ENCODE data around the gene STOX2. TPM values are rescaled to one million over a fixed set of nuclear protein-coding genes. Genes with fewer than 3 reads are reported as not detected.

STOX2 gene
- total RNA-seq, 2 donors from 2014 or later = 18.5 to 25.8 TPM

DNA sequence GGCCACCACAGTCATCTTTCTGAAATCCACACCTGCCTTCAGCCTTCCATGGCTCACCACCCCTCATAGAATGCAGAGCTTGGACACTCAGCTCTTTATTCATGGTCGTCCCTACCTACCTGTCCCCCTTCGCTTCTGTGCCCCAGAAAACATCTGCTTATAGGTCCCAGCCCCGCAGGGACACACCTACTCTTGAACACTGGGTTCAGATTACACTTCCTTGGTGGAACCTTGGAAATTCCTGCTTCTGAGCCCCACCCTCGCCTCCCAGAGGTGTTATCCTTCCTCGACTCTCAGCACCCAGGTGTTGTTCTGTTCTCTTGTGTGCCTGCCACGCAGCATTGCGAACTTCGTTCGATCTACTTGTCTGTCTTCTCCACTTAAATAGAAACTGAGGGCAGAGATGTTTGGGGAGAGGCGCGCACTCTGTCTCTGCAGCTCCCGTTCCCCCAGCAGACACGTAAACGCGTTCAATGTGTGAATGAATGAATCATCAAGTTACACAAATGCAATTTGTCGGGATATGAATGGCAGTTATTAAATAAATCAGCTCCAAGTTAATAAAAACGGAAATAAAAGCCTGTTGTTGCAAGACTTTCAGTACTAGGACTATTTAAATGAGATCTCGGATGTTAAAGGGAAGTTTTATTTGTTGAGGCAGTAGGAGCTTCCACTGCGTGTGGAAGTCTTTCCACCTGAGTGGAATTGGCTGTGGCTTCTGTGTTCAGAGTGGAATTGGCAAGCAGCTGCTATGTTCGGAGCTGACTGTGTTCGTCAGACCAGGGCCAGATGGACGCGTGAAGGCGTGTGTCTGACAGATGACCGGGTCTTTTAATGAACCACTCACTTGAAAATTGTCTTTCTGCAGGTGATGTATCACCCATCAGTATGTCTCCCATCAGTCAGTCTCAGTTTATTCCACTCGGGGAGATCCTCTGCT is 95.6 kb downstream of the STOX2 start:
- TF ChIP-seq, protein P1, sequence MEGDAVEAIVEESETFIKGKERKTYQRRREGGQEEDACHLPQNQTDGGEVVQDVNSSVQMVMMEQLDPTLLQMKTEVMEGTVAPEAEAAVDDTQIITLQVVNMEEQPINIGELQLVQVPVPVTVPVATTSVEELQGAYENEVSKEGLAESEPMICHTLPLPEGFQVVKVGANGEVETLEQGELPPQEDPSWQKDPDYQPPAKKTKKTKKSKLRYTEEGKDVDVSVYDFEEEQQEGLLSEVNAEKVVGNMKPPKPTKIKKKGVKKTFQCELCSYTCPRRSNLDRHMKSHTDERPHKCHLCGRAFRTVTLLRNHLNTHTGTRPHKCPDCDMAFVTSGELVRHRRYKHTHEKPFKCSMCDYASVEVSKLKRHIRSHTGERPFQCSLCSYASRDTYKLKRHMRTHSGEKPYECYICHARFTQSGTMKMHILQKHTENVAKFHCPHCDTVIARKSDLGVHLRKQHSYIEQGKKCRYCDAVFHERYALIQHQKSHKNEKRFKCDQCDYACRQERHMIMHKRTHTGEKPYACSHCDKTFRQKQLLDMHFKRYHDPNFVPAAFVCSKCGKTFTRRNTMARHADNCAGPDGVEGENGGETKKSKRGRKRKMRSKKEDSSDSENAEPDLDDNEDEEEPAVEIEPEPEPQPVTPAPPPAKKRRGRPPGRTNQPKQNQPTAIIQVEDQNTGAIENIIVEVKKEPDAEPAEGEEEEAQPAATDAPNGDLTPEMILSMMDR (IDR thresholded peaks at IDR 0.05) = no peak
- H3K9me3 ChIP-seq = no peaks in the 10 kb centered on the region
- no peaks in the 10 kb centered on the region for H3K27me3 ChIP-seq

DNA sequence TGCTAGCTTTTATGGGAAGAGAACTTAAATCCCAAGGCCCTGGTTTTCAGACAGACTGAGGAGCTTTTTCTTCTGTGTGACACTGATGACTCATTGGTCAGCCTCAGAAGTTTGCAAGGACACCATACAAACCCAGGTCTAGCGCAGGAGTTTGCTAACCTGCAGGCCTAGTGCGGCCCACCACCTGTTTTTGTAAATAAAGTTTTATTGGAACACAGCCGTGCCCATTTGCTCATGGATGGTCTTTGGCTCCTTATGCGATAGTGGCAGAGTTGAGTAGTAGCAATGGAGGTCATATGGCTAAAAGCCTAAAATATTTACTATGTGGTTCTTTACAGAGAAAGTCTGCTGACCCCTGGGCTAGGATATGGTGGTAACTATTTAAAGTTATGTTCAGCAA is 98.3 kb downstream of the STOX2 start:
- Histone ChIP-seq H3K9me3 (no peaks in the 10 kb centered on the region), H3K36me3 (no peaks in the 10 kb centered on the region), H3K27ac (no peak overlapping the region), H3K27me3 (no peaks in the 10 kb centered on the region), H3K4me1 (no peaks in the 10 kb centered on the region), H3K4me3 (no peak overlapping the region)
- no peak for DNase-seq (ENCODE audit: low spot score)
- TF ChIP-seq, protein P1 (IDR thresholded peaks at IDR 0.05) = no peak

More for the DNA sequence above, 95.6 kb downstream of the STOX2 start:
- Histone ChIP-seq H3K4me1 (peaks cover 0 to 14% of the 10 kb centered on the region in 2 donors), H3K27ac (no peak overlapping the region), H3K4me3 (no peak overlapping the region), H3K36me3 (no peaks in the 10 kb centered on the region)
- no peak for DNase-seq (ENCODE audit: low spot score)

DNA sequence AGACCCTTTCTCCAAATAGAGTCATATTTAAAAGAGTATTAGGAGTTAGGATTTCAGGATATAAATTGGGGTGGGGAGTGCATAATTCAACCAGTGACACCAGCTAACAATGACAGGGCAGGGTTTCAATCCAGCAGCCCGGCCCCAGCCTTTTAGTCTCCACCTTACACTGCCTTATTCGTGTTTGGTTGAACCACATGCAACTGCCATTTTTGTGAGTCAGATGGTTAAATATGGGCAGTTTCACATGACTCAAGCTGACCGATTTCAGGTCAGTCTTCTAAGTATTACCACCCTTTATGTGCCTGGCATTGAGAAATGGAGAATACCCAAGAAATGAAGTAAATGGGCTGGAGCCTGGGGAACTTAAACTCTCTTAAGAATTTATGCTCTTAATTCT is 102.8 kb downstream of the STOX2 start:
- H3K4me3 ChIP-seq = no peak overlapping the region
- no peak for DNase-seq (ENCODE audit: low spot score)
- no peaks in the 10 kb centered on the region for H3K9me3 ChIP-seq
- H3K36me3 ChIP-seq = peaks cover 22% of the 10 kb centered on the region
- no peak overlapping the region for H3K27ac ChIP-seq
- no peaks in the 10 kb centered on the region for H3K27me3 ChIP-seq
- peaks cover 0 to 11% of the 10 kb centered on the region in 2 donors for H3K4me1 ChIP-seq
- TF ChIP-seq, protein P1 (IDR thresholded peaks at IDR 0.05) = no peak

DNA sequence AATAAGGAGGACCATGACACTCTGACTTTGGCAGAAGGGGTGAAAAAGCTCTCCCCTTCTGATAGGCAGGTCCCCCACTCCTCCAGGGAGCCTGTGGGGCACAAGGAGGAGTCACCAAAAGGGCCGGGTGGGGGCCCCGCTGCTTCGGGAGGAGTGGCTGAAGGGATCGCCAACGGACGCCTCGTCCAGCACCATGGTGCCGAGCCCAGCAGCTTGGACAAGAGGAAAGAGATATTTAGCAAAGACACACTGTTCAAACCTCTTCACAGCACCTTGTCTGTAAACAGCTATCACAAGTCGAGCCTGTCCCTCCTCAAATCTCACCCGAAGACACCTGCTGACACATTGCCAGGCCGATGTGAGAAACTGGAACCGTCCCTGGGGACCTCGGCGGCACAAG is 105.6 kb downstream of the STOX2 start:
- Histone ChIP-seq H3K27ac (no peak overlapping the region), H3K4me3 (no peak overlapping the region), H3K27me3 (no peaks in the 10 kb centered on the region), H3K4me1 (peaks cover 0 to 20% of the 10 kb centered on the region in 2 donors), H3K9me3 (no peaks in the 10 kb centered on the region), H3K36me3 (peaks cover 22% of the 10 kb centered on the region)
- TF ChIP-seq, protein P1 (IDR thresholded peaks at IDR 0.05) = no peak
- DNase-seq (ENCODE audit: low spot score) = no peak

DNA sequence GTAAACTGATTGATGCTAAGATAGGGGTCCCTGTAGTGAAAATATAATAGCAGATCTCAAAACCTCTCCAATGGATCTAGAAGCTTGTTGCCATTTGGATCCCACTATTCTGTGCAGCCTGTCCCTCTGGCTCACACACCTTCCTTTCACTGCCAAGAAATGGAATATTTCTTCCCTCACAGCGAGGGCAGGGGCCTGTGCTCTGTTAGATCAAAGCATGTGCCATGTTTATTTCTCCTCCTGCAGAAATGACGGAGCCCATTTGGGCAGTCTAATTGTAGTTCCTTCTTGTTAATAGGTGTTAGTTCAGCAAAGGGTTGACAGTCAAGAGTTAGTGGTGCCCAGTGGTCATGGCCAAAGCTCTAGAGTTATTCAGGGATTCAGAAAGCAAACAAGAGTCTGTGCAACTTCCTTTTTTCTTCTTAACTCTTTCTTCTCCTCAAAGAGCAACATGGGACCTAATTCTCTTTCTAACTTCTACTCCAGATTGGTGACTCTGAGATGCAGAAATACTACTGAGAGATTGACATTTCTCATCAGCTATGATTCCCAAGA is 106.8 kb downstream of the STOX2 start:
- H3K4me3 ChIP-seq = no peak overlapping the region
- TF ChIP-seq, protein P1 (IDR thresholded peaks at IDR 0.05) = no peak
- DNase-seq (ENCODE audit: low spot score) = no peak
- no peaks in the 10 kb centered on the region for H3K9me3 ChIP-seq
- no peak overlapping the region for H3K27ac ChIP-seq
- no peaks in the 10 kb centered on the region for H3K27me3 ChIP-seq
- H3K4me1 ChIP-seq = peaks cover 0 to 20% of the 10 kb centered on the region in 2 donors
- peaks cover 22% of the 10 kb centered on the region for H3K36me3 ChIP-seq
